SK-N-SH treated with all-trans-retinoic acid at 6 μM for 48 hours (cell line): ENCODE measurements around the gene RERE.

Experiments used
- ATAC-seq: fragments of 200-7000 bp; cut with Tn5 transposase; 3 replicates; pipeline ENCODE4 v1.9.1; 2020; ENCODE audit warnings: mild to moderate bottlenecking, moderate library complexity
- ARNTL ChIP-seq: fragments of 450-650 bp; formaldehyde crosslinking; IDR thresholded peaks from 2 replicates; pipeline ENCODE4 v1.5.0; 2020; ENCODE audit warnings: low read depth, mild to moderate bottlenecking, moderate library complexity, borderline replicate concordance
- CREB5 ChIP-seq: fragments of 250-450 bp; sonication (Bioruptor Pico); IDR thresholded peaks from 2 replicates; pipeline ENCODE4 v1.5.1; 2020; ENCODE audit warnings: low read depth, mild to moderate bottlenecking, moderate library complexity
- CSDC2 ChIP-seq: fragments of 250-450 bp; sonication (Bioruptor Pico); IDR thresholded peaks from 2 replicates; pipeline ENCODE4 v1.5.0; 2020; ENCODE audit warnings: mild to moderate bottlenecking, moderate library complexity
- CSRNP3 ChIP-seq: fragments of 250-450 bp; sonication (Bioruptor Pico); IDR thresholded peaks from 2 replicates; pipeline ENCODE4 v1.5.1; 2021; ENCODE audit warnings: mild to moderate bottlenecking, moderate library complexity
- ESRRG ChIP-seq: fragments of 250-450 bp; sonication (Bioruptor Pico); IDR thresholded peaks from 2 replicates; pipeline ENCODE4 v1.6.1; 2021; ENCODE audit warnings: mild to moderate bottlenecking
- GLIS3 ChIP-seq: fragments of 250-450 bp; sonication (Bioruptor Pico); IDR thresholded peaks from 2 replicates; pipeline ENCODE4 v1.5.0; 2020; ENCODE audit warnings: mild to moderate bottlenecking, moderate library complexity
- ISL1 ChIP-seq: fragments of 250-450 bp; sonication (Bioruptor Pico); IDR thresholded peaks from 2 replicates; pipeline ENCODE4 v2.1.2; 2022; ENCODE audit warnings: mild to moderate bottlenecking, moderate library complexity
- OSR1 ChIP-seq: fragments of 250-450 bp; sonication (Bioruptor Pico); IDR thresholded peaks from 2 replicates; pipeline ENCODE4 v1.8.0; 2022; ENCODE audit warnings: moderate library complexity, mild to moderate bottlenecking, inconsistent platforms
- PPARA ChIP-seq: fragments of 250-450 bp; sonication (Bioruptor Pico); IDR thresholded peaks from 2 replicates; pipeline ENCODE4 v1.5.0; 2020; ENCODE audit warnings: mild to moderate bottlenecking, borderline replicate concordance
- RARB ChIP-seq: fragments of 250-450 bp; sonication (Bioruptor Pico); IDR thresholded peaks from 2 replicates; pipeline ENCODE4 v1.8.0; 2021; ENCODE audit warnings: mild to moderate bottlenecking, moderate library complexity
- SNAI2 ChIP-seq: fragments of 250-450 bp; sonication (Bioruptor Pico); IDR thresholded peaks from 2 replicates; pipeline ENCODE4 v1.5.0; 2020; ENCODE audit warnings: mild to moderate bottlenecking, moderate library complexity
- TOX ChIP-seq: fragments of 250-450 bp; sonication (Bioruptor Pico); IDR thresholded peaks from 2 replicates; pipeline ENCODE4 v1.8.0; 2021; ENCODE audit warnings: mild to moderate bottlenecking, moderate library complexity, borderline replicate concordance
- ZC3H10 ChIP-seq: fragments of 250-450 bp; sonication (Bioruptor Pico); IDR thresholded peaks from 2 replicates; pipeline ENCODE4 v1.5.1; 2021; ENCODE audit warnings: mild to moderate bottlenecking, moderate library complexity
- ZFP3 ChIP-seq: fragments of 250-450 bp; sonication (Bioruptor Pico); IDR thresholded peaks from 2 replicates; pipeline ENCODE4 v1.5.0; 2020; ENCODE audit warnings: mild to moderate bottlenecking, moderate library complexity
- ZNF70 ChIP-seq: fragments of 450-650 bp; formaldehyde crosslinking; IDR thresholded peaks from 2 replicates; pipeline ENCODE4 v1.5.0; 2020; ENCODE audit warnings: mild to moderate bottlenecking, moderate library complexity
- ZNF8 ChIP-seq: fragments of 450-650 bp; formaldehyde crosslinking; IDR thresholded peaks from 2 replicates; pipeline ENCODE4 v1.5.0; 2020; ENCODE audit warnings: mild to moderate bottlenecking, moderate library complexity
- TF ChIP-seq, protein P1 (sequence below): fragments of 250-450 bp; sonication (Bioruptor Pico); IDR thresholded peaks from 2 replicates; pipeline ENCODE4 v1.8.0; 2021; ENCODE audit warnings: low read depth, mild to moderate bottlenecking, moderate library complexity, borderline replicate concordance
- TF ChIP-seq, protein P2 (sequence below): fragments of 250-450 bp; sonication (Bioruptor Pico); IDR thresholded peaks from 2 replicates; pipeline ENCODE4 v1.8.0; 2020; ENCODE audit warnings: mild to moderate bottlenecking, moderate library complexity, borderline replicate concordance

RERE gene

DNA sequence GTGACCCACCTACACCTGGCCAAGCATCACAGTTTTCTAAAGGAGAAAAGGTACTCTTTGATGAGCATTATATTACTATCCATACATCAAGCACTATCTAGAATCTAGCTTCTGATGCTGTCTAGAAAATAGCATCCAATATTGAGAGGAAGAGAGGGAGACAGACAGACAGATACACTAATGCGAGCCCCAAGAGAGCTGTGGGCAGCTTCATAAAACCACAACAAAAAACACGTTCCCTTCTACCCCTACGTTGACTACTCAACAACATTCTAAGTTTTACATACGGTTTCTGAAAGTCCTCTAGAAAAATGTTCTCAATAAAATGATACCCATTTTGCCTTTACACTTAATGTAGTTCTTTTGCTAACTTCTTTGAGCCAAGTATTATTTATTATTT, 277.8 kb downstream of the RERE start:
- ATAC-seq = no peak
- TF ChIP-seq TOX (CRISPR knock-in tag) (no peak), GLIS3 (CRISPR knock-in tag) (no peak)
- TF ChIP-seq, all 23 proteins: peak for 0

DNA sequence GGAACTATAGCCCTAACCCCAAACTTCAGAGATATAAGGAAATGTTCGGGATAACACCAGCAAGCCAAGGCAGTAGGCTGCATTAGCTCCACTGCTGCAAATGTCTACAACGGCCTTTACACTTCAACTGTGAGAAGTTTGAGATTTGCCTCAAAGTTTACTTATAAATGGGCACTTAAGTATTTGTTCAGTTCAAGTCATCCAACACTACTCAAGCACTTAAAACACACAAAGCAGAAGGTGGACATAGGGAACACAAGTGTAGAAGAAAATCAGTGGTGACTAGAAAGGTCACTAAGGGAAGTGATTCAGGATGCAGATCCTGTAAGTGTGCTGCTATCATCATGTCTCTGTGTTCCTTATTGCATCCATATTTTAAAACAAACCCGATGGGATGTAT, 278.9 kb downstream of the RERE start:
- no peak for ATAC-seq
- no peak for TF ChIP-seq RARB (CRISPR knock-in tag)
- no peak for TF ChIP-seq ZNF8 (CRISPR knock-in tag)
- no peak for TF ChIP-seq TOX (CRISPR knock-in tag)
- TF ChIP-seq ZFP3 = no peak
- TF ChIP-seq GLIS3 (CRISPR knock-in tag) = no peak
- TF ChIP-seq SNAI2 (CRISPR knock-in tag) = no peak
- TF ChIP-seq ESRRG (CRISPR knock-in tag) = no peak
- TF ChIP-seq, protein P1, sequence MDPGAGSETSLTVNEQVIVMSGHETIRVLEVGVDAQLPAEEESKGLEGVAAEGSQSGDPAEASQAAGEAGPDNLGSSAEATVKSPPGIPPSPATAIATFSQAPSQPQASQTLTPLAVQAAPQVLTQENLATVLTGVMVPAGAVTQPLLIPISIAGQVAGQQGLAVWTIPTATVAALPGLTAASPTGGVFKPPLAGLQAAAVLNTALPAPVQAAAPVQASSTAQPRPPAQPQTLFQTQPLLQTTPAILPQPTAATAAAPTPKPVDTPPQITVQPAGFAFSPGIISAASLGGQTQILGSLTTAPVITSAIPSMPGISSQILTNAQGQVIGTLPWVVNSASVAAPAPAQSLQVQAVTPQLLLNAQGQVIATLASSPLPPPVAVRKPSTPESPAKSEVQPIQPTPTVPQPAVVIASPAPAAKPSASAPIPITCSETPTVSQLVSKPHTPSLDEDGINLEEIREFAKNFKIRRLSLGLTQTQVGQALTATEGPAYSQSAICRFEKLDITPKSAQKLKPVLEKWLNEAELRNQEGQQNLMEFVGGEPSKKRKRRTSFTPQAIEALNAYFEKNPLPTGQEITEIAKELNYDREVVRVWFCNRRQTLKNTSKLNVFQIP (CRISPR knock-in tag) = no peak
- TF ChIP-seq CSRNP3 (CRISPR knock-in tag) = no peak
- no peak for TF ChIP-seq ZC3H10 (CRISPR knock-in tag)
- no peak for TF ChIP-seq CSDC2 (CRISPR knock-in tag)
- TF ChIP-seq, protein P2, sequence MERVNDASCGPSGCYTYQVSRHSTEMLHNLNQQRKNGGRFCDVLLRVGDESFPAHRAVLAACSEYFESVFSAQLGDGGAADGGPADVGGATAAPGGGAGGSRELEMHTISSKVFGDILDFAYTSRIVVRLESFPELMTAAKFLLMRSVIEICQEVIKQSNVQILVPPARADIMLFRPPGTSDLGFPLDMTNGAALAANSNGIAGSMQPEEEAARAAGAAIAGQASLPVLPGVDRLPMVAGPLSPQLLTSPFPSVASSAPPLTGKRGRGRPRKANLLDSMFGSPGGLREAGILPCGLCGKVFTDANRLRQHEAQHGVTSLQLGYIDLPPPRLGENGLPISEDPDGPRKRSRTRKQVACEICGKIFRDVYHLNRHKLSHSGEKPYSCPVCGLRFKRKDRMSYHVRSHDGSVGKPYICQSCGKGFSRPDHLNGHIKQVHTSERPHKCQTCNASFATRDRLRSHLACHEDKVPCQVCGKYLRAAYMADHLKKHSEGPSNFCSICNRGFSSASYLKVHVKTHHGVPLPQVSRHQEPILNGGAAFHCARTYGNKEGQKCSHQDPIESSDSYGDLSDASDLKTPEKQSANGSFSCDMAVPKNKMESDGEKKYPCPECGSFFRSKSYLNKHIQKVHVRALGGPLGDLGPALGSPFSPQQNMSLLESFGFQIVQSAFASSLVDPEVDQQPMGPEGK (CRISPR knock-in tag) = no peak
- TF ChIP-seq PPARA (CRISPR knock-in tag) = no peak
- TF ChIP-seq ARNTL (CRISPR knock-in tag) = no peak

GRCh38 chr1:8537991-8538390, 279.4 kb downstream of the RERE start:
- ATAC-seq = no peak
- TF ChIP-seq, protein P2 (CRISPR knock-in tag) = no peak
- TF ChIP-seq ZNF8 (CRISPR knock-in tag) (no peak), CREB5 (CRISPR knock-in tag) (no peak), RARB (CRISPR knock-in tag) (no peak), ZNF70 (CRISPR knock-in tag) (no peak), TOX (CRISPR knock-in tag) (no peak), ISL1 (CRISPR knock-in tag) (no peak), ARNTL (CRISPR knock-in tag) (no peak), CSDC2 (CRISPR knock-in tag) (no peak), SNAI2 (CRISPR knock-in tag) (no peak), PPARA (CRISPR knock-in tag) (no peak)
- TF ChIP-seq, protein P1 (CRISPR knock-in tag) = no peak

GRCh38 chr1:8536515-8536914, 280.9 kb downstream of the RERE start:
- no peak for TF ChIP-seq ZFP3
- no peak for TF ChIP-seq TOX (CRISPR knock-in tag)
- TF ChIP-seq OSR1 (CRISPR knock-in tag) = no peak
- TF ChIP-seq ISL1 (CRISPR knock-in tag) = peak; percentile 33; the same call in 1 of the 2 replicates
- no peak for TF ChIP-seq GLIS3 (CRISPR knock-in tag)
- ATAC-seq = no peak
